Fibroblast of pulmonary artery (primary cell): ENCODE data around the gene LY6G5C.

Experiments
- DNase-seq: peaks from one replicate; pipeline ENCODE4 v3.0.0-alpha.2; 2010; ENCODE audit warnings: low read depth
- H3K4me3 ChIP-seq: replicated peaks from 2 replicates; pipeline ENCODE4 v1.5.1; 2011; ENCODE audit warnings: low read depth, mild to moderate bottlenecking, control low read depth, low read length, moderate library complexity
- TF ChIP-seq, protein P1 (sequence below): IDR thresholded peaks from 2 replicates; pipeline ENCODE4 v1.5.1; 2011; ENCODE audit warnings: mild to moderate bottlenecking, control low read depth, low read length, inconsistent platforms; ENCODE audit errors: missing control alignments

The LY6G5C gene

DNA sequence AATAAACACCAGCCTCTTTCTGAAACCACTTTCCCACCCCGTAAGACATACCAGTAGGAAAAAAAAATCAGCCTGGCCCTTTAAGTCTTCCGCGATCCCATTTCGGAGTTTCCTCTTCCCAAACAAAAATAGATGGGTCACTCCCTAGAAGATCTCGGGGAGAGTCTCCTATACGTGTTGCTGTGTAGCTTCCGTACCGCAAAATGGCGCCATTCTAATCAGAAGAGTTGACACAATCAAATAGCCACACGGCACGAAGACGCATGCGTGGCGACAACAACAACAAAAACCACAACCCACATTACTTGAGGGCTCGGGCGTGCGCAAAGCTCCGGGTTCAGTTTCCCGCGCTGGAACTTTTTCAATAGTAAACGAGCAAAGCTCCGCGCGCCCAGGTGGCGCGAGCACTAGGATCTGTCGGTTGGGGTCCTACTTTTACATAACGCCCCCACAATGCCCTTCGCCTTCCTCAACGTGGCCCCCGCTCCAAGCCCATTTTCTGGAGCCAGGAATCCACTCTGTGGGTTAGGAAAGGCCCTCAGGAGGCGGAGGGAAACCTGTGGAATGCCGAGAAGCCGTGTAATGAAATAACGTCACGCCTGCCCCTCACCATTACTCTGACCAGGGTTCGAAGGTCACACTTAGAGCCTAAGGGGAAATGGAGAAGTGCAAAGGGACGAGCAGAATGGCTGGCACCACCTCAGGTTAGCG, 15.9 kb downstream of the LY6G5C start, which contains the start of gene GPANK1:
TSS of gene GPANK1 (minus strand) at position 208 of the 711 bp plus-strand sequence. CDS start 519 bp downstream, outside the sequence.
- TF ChIP-seq, protein P1, sequence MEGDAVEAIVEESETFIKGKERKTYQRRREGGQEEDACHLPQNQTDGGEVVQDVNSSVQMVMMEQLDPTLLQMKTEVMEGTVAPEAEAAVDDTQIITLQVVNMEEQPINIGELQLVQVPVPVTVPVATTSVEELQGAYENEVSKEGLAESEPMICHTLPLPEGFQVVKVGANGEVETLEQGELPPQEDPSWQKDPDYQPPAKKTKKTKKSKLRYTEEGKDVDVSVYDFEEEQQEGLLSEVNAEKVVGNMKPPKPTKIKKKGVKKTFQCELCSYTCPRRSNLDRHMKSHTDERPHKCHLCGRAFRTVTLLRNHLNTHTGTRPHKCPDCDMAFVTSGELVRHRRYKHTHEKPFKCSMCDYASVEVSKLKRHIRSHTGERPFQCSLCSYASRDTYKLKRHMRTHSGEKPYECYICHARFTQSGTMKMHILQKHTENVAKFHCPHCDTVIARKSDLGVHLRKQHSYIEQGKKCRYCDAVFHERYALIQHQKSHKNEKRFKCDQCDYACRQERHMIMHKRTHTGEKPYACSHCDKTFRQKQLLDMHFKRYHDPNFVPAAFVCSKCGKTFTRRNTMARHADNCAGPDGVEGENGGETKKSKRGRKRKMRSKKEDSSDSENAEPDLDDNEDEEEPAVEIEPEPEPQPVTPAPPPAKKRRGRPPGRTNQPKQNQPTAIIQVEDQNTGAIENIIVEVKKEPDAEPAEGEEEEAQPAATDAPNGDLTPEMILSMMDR = no peak
- H3K4me3 ChIP-seq = peak within 1 kb of the TSS; percentile 96

DNA sequence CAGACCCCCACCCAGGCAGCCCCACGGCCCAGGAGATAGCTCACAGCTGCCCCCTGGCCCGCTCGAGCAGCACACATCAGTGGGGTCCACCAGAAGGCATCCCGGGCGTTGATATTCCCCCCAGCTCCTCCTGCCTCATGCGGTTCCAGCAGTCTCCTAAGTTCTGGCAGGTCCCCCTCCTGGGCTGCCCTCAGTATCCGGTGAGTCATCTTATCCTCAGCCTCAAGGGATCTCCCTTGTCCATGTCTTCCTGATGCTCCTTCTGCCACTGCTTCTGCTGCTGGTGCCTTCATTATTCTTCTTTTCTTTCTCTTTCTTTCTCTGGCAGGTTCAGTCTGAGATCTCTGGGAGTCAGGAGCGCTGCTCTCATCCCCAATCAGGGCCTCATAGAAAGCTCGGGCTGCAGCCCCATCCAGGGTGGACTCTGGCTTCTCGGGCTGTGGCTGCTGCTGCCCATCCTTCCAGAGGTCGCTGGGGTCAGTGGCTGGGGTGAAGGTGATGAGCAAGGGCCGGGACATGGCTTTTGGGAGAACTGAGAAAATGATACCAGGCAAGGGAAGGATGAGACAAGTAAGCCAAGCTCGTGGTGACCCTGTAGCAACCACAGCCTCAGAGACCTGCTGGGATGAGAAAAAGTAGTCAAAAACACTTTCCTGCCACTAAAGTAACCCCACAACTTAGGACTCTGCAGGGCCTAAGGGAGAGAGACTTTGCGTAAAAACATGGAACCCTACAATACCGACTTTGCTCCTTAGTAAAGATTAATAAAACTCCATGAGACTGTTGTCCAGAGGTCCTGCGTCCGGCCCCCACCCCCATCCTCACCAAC, 16.7 kb downstream of the LY6G5C start:
- TF ChIP-seq, protein P1 = no peak

More for the DNA sequence above, 15.9 kb downstream of the LY6G5C start, which contains the start of gene GPANK1:
- DNase-seq = peak; percentile 97

DNA sequence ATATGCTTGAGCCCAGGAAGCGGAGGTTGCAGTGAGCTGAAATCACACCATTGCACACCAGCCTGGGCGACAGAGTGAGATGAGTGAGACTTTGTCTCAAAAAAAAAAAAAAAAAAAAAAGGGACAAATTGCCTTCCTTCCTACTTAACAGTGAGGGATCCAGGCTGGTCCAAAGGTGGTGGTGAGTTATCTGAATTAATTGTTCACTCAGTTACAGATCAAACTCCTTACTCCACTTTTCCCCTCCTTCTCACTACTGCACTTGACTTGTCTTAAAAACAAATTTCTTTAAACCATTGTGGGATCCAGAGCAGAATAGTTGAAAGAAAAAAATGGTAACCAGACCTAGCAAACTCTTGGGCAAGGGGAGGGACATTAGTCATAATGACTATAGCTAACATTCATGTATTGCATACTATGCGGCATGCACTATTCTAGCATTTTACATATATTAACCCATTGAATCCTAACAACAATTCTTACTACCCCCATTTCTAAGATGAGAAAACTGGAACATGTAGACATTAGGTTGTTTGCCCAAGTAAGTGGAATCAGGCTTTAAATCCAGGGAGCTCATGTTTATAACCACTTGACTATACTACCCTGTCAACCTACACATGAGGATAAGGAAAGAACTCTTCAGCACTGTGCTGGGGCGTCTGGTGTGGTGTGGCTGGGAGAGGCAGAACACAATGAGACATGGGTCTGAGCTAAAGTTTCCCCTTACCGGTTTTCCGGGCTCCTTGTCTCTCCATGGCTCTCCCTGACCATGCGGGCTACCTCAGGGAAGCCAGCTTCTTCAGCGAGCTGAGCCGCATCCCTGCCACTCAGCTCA, 17.5 kb downstream of the LY6G5C start:
- DNase-seq = peak; percentile 27
- H3K4me3 ChIP-seq = peak overlapping the region; percentile 96
- TF ChIP-seq, protein P1 = no peak

More for the DNA sequence above, 16.7 kb downstream of the LY6G5C start:
- peak overlapping the region; percentile 96 for H3K4me3 ChIP-seq
- peak; percentile 75 for DNase-seq

DNA sequence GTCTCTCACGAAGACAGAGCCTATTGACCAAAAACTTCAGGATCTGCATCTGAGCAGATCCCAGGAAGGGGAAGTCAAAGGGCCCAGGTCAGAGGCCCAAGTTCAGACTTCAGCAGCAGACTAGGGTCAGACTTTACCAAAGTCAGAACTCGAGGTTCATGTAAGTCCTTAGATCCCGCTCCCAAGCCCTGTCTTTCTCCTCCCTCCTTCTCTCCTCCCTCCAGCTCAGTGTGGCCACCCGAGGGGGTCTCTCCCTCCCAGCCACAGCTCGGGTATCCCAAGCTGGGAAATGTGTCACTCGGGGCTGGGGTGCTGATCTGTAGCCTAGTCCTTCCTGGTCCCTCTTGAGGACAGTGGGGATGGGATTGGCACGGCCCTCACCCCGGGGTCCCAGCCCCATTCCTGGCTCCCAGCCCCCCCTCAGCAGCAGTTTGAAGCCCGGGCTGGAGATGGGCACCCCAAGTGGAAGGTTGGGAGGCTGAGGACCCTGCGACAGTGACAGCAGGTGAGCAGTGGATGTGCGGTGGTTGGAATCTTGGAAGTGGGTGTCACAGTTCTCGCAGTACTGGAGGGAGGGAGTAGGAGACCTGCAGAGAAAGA, 18.6 kb downstream of the LY6G5C start:
- DNase-seq = no peak
- H3K4me3 ChIP-seq = no peak overlapping the region
- TF ChIP-seq, protein P1 = no peak

DNA sequence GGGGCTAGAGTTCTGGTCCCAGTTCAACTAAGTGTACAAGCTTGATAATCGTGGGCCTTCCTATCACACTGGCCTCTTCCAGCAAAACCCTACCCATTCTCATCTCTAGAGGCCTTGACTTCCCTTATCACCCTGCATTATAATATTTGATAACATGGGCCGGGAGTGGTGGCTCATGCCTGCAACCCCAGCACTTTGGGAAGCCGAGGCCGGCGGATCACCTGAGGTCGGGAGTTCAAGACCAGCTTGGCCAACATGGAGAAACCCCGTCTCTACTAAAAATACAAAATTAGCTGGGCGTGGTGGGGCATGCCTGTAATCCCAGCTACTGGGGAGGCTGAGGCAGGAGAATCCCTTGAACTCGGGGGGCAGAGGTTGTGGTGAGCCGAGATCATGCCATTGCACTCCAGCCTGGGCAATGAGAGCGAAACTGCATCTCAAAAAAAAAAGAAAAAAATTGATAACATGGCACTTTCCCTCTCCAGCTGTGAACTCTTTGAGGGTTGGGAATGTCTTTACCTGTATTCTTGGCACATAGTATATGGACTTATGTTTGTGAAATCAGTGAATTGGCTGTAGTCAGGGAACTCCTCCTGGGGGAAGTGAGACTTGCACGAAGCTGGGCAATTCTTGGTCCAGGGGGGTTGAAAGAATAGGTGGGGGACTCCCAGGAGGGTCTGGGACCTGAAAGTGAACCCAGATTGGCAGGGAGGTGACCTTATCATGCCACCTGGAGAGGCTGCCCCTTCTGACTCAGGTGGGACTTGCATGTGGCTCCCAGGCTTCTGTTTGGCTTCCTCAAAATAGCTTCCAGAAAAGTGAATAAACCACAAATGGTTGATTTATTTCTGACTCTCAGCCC, 19.4 kb downstream of the LY6G5C start:
- H3K4me3 ChIP-seq = peak overlapping the region; percentile 96
- DNase-seq = no peak
- TF ChIP-seq, protein P1 = no peak
